ENCODE data around the gene CDH23. TPM values are rescaled to one million over a fixed set of nuclear protein-coding genes. Genes with fewer than 3 reads are reported as not detected.

CDH23 gene
- total and polyA plus RNA-seq, 9 of the 15 experiments (the other 6 are each of a cell fraction or from before 2014, with no cell fraction given), result 0.18 to 1.2 (median 0.47) TPM

- TF ChIP-seq ZBTB12 (CRISPR knock-in tag; IDR thresholded peaks at IDR 0.05), result 0 out of 2 replicates have a peak, but pooled peaks have one; percentile 23
- no peak; the same call in 1 of the 2 replicates for TF ChIP-seq USF2 (CRISPR knock-in tag; IDR thresholded peaks at IDR 0.05)
- peak; percentile 88 for TF ChIP-seq NEUROD1 (IDR thresholded peaks at IDR 0.05; ENCODE audit: borderline replicate concordance, low read depth, low read length, partially characterized antibody)
- TF ChIP-seq OTX1 (CRISPR knock-in tag; IDR thresholded peaks at IDR 0.05), result peak; percentile 82; the same call in 1 of the 2 replicates
- TF ChIP-seq KHSRP (IDR thresholded peaks at IDR 0.05), result no peak
- TF ChIP-seq, protein P1, sequence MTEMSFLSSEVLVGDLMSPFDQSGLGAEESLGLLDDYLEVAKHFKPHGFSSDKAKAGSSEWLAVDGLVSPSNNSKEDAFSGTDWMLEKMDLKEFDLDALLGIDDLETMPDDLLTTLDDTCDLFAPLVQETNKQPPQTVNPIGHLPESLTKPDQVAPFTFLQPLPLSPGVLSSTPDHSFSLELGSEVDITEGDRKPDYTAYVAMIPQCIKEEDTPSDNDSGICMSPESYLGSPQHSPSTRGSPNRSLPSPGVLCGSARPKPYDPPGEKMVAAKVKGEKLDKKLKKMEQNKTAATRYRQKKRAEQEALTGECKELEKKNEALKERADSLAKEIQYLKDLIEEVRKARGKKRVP (CRISPR knock-in tag; IDR thresholded peaks at IDR 0.05), result peak; percentile 89
- TF ChIP-seq PCBP1 (IDR thresholded peaks at IDR 0.05; ENCODE audit: low read depth, low read length, poor library complexity, severe bottlenecking), result no peak
- peak; percentile 69; the same call in 1 of the 2 replicates for TF ChIP-seq ZNF24 (IDR thresholded peaks at IDR 0.05)
- 0 out of 2 replicates have a peak, but pooled peaks have one; percentile 60 for TF ChIP-seq ZNF668 (CRISPR knock-in tag; IDR thresholded peaks at IDR 0.05)
- TF ChIP-seq ZFP1 (CRISPR knock-in tag; IDR thresholded peaks at IDR 0.05), result no peak
- TF ChIP-seq, protein P2, sequence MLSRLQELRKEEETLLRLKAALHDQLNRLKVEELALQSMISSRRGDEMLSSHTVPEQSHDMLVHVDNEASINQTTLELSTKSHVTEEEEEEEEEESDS (CRISPR knock-in tag; IDR thresholded peaks at IDR 0.05), result no peak
- TF ChIP-seq, protein P3, sequence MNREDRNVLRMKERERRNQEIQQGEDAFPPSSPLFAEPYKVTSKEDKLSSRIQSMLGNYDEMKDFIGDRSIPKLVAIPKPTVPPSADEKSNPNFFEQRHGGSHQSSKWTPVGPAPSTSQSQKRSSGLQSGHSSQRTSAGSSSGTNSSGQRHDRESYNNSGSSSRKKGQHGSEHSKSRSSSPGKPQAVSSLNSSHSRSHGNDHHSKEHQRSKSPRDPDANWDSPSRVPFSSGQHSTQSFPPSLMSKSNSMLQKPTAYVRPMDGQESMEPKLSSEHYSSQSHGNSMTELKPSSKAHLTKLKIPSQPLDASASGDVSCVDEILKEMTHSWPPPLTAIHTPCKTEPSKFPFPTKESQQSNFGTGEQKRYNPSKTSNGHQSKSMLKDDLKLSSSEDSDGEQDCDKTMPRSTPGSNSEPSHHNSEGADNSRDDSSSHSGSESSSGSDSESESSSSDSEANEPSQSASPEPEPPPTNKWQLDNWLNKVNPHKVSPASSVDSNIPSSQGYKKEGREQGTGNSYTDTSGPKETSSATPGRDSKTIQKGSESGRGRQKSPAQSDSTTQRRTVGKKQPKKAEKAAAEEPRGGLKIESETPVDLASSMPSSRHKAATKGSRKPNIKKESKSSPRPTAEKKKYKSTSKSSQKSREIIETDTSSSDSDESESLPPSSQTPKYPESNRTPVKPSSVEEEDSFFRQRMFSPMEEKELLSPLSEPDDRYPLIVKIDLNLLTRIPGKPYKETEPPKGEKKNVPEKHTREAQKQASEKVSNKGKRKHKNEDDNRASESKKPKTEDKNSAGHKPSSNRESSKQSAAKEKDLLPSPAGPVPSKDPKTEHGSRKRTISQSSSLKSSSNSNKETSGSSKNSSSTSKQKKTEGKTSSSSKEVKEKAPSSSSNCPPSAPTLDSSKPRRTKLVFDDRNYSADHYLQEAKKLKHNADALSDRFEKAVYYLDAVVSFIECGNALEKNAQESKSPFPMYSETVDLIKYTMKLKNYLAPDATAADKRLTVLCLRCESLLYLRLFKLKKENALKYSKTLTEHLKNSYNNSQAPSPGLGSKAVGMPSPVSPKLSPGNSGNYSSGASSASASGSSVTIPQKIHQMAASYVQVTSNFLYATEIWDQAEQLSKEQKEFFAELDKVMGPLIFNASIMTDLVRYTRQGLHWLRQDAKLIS (CRISPR knock-in tag; IDR thresholded peaks at IDR 0.05), result peak; percentile 62; the same call in 1 of the 2 replicates
- TF ChIP-seq MXI1 (IDR thresholded peaks at IDR 0.05; ENCODE audit: low read depth, low read length), result peak; percentile 62; the same call in 1 of the 2 replicates
- peak; percentile 68; the same call in 1 of the 2 replicates for TF ChIP-seq HSF4 (CRISPR knock-in tag; IDR thresholded peaks at IDR 0.05; ENCODE audit: borderline replicate concordance)
- TF ChIP-seq UBTF (IDR thresholded peaks at IDR 0.05; ENCODE audit: borderline replicate concordance in 1 of 2, low read depth in 2 of 2, low read length in 2 of 2), result peak; percentile 16 to 40; a peak in 1 of 4 replicates
- TF ChIP-seq ZSCAN32 (CRISPR knock-in tag; IDR thresholded peaks at IDR 0.05), result no peak
Measured at GRCh38 chr10:71860243-71861029, 463.7 kb downstream of the CDH23 start (continued).
